Stimulated activated naive CD4-positive, alpha-beta T cell treated with Interleukin-2 at 50 U/mL for 16 hours (primary cell): Measurements from ENCODE around the gene SFT2D2.

Experiments
- DNase-seq: peaks from one replicate; lab custom pipeline; 2025; lab: John Stamatoyannopoulos, UW

Gene SFT2D2

DNA sequence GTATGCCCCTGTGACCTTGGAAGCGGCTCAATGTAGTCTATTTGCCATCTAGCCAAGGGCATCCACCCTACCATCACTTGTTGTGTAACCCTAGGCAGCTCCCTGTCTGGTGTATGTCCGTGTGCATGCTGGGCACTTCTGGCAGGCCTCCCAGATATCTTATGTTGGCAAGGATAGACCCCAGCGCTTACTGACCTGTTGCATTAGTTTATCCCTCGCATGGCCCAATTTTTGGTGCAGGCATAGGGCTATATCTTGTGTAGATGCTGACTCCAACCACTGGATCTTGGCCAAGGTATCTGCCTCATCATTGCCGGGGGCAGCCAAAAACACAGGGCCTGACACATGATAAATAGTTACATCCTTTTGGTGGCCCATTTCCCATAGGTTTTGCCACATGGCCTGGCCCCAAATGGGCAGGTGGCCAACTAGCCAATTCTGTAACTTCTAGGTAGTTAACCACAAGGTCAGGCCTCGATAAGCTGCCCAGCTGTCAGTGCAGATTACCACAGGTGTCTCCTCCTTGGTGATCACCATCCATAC, 40.9 kb downstream of the SFT2D2 start:
- DNase-seq = no peak

DNA sequence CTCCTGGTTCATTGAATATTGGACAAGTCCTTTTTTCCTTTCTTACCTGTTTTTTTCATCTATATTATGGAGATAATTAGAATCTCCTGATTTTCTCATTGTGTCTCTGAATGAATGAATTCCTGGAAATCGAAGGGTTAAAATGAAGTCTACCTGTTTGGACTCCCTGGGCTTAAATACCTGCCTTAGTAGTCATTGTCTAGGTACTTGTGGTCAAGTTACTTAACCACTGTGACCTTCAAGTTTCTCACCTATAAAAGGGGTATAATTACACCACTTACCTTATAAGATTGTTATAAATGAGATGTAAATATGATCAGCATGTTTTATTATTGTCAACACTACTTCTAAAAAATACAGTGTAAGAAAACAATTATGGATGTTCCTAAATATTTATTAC, 45.8 kb downstream of the SFT2D2 start:
- no peak for DNase-seq

- no peak for DNase-seq
Measured at GRCh38 chr1:168273575-168273974, 47.8 kb downstream of the SFT2D2 start.

DNA sequence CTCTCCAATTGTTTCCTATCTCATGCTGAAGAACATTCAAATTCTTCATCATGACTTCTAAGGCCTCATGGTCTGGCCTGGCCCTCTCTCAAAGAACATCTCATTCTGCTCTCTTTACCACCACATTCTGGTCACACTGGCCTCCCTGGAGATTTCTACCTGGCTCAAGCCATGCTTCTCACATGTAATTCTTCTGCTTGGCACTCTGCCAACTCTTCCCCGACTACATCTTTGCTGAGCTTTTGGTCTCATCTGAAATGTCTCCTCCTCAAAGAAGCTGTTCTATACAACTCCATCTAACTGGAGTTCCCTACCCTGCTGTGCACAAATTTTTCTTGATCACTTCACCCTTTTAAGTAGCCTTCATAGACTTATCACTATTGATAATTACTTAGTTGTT, 53.4 kb downstream of the SFT2D2 start:
- DNase-seq = no peak

GRCh38 chr1:168280296-168280927, 54.6 kb downstream of the SFT2D2 start, which contains the start of gene TBX19:
Gene TBX19 (plus strand): TSS chr1:168280877. CDS start chr1:168281091, 214 bp downstream.
- no peak for DNase-seq

- DNase-seq = no peak
Measured at GRCh38 chr1:168281603-168282325, 56.0 kb downstream of the SFT2D2 start.

- no peak for DNase-seq
Measured at GRCh38 chr1:168285521-168285790, 59.7 kb downstream of the SFT2D2 start.

DNA sequence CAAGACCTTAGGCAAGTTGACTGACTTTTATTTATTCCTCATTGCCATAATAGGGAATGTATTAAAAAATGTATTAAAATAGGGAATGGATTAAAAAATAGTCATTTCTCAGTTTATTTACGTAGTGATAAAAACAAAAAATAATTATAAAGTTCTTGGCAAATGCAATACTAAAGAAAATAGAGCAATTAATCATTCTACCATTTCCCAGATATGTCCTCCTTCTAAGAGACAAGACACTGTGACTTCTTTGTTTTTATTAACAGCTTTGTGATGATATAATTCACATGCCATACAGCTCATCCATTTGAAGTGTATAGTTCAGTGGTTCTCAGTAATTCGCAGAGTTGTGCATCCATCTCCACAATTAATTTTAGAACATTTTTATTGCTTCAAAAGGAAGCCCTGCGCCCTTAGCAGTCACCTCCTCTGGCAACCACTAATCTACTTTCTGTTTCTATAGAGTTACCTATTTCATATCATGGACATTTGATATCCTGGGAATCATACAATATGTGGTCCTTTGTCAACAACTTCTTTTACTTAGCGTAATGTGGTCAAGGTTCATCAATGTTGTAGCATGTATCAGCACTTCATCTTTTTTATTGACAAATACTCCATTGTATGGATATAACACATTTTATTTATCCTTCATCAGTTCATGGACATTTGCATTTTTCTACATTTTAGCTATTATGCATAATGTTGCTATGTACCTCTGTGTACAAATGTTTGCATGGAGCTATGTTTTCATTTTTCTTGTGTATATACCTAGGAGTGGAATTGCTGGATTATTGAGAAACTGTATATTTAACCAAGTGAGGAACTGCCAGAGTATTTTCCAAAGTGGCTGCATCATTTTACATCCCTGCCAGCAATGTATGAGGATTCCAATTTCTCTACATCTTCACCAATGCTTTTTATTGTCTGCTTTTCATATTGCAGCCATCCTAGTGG, 60.4 kb downstream of the SFT2D2 start:
- no peak for DNase-seq

- DNase-seq = no peak
Measured at GRCh38 chr1:168287237-168287664, 61.4 kb downstream of the SFT2D2 start.

- DNase-seq = no peak
Measured at GRCh38 chr1:168288311-168289052, 62.7 kb downstream of the SFT2D2 start.

DNA sequence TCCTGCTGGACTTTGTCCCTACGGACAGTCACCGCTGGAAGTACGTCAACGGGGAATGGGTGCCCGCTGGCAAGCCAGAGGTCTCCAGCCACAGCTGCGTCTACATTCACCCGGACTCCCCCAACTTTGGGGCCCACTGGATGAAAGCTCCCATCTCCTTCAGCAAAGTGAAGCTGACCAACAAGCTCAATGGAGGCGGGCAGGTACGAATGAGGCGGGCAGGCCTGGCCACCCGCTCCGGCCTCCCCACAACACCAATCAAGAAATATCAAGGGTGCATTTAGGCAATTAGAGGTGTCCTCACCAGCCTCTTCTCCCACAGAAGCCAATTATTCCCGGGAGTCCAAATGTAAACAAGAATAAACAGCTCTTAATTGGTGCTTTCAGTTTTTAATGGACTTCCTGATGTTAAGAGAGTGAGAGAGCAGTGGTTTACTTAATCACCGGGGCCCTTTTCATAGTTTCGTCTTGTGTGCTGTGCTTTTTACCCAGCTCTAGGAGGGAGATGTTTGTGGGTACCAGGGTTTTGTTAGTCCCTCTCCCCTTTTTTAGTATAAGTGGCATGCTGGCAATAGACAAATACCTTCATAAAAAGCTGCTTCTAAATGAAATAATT, 65.5 kb downstream of the SFT2D2 start:
- DNase-seq = no peak

- no peak for DNase-seq
Measured at GRCh38 chr1:168293356-168293755, 67.6 kb downstream of the SFT2D2 start.

DNA sequence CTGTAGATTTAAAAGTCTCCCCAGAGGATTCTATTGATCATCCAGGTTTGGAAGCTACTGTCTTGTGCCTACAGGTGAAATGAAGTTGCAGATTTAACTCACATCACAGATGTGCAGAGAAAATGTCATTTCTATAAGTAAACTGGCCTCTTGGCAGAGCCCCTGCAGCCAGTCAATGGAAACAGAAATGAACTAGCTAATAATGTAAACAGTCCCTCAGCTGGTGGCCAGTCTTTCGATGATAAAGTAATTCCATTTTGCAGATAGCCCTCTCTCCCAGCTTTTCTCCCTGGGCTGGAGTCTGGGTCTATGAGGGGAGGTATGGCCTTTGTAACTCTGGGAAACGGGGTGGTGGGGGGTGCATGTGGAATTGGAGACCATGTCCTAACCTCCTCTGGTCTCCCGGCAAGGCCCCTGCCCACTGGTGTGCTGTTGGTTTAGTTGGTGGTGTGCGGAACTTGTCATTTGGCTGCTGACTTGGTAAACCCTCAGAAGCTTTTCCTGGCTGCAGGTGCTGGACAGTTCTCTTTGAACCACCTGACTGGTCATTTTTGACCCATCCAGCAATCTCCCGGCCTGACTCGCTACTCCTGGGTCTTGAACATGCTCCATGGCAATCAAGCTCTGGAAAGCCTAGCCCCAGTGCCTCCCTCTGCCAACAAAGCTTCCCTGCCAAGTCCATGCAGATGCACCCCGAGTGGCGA, 69.8 kb downstream of the SFT2D2 start:
- no peak for DNase-seq

DNA sequence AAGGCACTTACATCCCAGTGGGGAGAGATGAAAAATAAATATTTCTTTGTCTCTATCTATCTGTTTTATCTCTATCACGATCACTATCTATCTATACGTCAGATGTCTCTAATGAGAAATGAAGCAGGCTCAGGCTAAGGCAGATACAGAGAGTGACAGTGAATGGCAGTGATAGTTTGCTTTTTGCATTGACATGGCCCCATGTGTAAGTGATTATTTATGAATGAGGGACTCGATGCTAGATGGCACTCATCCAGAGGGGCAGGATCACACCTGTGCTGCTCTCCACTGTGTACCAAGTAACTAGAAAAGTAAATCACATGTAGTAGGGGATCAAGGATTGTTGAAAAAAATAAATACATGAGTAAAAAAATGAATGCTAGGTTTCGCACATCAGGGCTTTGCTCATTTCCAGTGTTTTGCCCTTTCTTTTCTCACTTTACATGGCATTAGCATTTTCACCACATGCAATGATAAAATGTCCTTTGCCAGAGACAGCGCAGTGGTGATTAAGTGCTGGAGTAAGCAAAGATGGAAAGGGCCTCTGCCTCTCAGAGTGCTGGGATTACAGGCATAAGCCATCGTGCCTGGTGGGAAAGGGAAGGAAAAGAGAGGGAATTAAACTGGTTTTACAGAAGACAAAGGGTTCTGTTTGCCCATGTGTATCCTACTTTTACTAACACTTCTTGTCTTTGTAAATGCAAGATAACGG, 71.4 kb downstream of the SFT2D2 start:
- DNase-seq = no peak

GRCh38 chr1:168298446-168298845, 72.6 kb downstream of the SFT2D2 start:
- no peak for DNase-seq

GRCh38 chr1:168300626-168301025, 74.8 kb downstream of the SFT2D2 start:
- no peak for DNase-seq

DNA sequence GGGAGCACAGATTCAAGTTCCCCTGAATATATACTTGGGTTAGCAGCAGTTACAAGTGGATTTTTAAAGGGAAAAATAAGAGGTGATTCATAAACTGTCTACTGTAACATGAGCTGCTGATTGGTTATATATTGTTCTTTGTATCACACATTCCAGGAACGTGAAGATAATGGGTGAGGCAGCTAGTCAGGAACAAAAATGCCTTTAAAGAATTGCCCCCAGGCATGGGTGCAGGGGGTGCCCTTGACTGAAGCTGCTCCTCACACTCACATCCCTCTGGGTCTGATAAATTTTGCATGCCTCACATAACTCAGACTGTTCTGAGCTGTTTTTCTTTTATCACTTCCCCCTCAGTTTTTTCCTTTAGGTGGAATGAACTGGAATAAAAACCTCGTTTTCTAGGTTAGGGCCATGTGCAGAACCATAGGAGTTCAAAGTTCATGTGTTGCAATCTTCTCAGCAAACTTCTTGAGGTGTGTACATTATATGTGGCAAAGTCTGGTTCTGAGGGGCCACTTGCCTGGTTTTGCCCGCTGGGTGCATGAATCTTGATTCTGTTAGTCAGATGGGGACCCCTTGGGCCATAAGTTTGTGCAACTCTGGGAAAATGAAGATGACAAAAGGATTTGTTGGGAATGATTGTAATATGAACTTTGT, 76.0 kb downstream of the SFT2D2 start:
- no peak for DNase-seq
